CD14-positive monocyte (primary cell): ENCODE results near the gene MAPRE2. TPM values are rescaled to one million over a fixed set of nuclear protein-coding genes. Genes with fewer than 3 reads are reported as not detected.

ENCODE experiments used
- DNase-seq, 3 donors: peaks; one replicate each; pipeline ENCODE4 v3.0.0-alpha.2; 2011 to 2022
- H2AFZ ChIP-seq: 2 replicates; pipeline ENCODE4 v1.6.0; 2012; ENCODE audit warnings: mild to moderate bottlenecking, low read depth, low read length, inconsistent platforms; ENCODE audit not compliant: insufficient read depth, poor library complexity, severe bottlenecking
- H3K27ac ChIP-seq, 2 donors: 1 replicate in 1 of 2; 2 replicates in 1 of 2; pipeline ENCODE4 v1.5.1; 2012 to 2013; ENCODE audit warnings: low read length in 2 of 2, control low read depth in 1 of 2, inconsistent platforms in 1 of 2, low read depth in 1 of 2, mild to moderate bottlenecking in 1 of 2
- H3K27me3 ChIP-seq, 2 donors: one replicate each; pipeline versions ENCODE4 v1.6.0 to v1.6.1; 2011 to 2013; ENCODE audit warnings: low read length in 2 of 2; ENCODE audit not compliant: control insufficient read depth in 2 of 2, insufficient read depth in 2 of 2
- H3K36me3 ChIP-seq, 2 donors: replicated peaks in 1 of 2; 1 replicate in 1 of 2; 2 replicates in 1 of 2; pipeline versions ENCODE4 v1.5.1 to v1.6.1; 2012 to 2013; ENCODE audit warnings: low read length in 2 of 2, control low read depth in 1 of 2, inconsistent platforms in 1 of 2, mild to moderate bottlenecking in 1 of 2; ENCODE audit not compliant: insufficient read depth in 2 of 2, control insufficient read depth in 1 of 2
- H3K4me1 ChIP-seq, 2 donors: 1 replicate in 1 of 2; 2 replicates in 1 of 2; pipeline versions ENCODE4 v1.5.1 to v1.6.1; 2012 to 2013; ENCODE audit warnings: low read length in 2 of 2, control low read depth in 1 of 2, inconsistent platforms in 1 of 2, mild to moderate bottlenecking in 1 of 2, moderate library complexity in 1 of 2; ENCODE audit not compliant: insufficient read depth in 2 of 2, control insufficient read depth in 1 of 2
- H3K4me2 ChIP-seq: replicated peaks from 2 replicates; pipeline ENCODE3; 2012; ENCODE audit warnings: low read length, moderate library complexity, mild to moderate bottlenecking; ENCODE audit not compliant: poor library complexity, severe bottlenecking; ENCODE audit errors: extremely low read depth
- H3K4me3 ChIP-seq, 3 experiments: fragments of 200-600 bp in 1 of 3; sonication (generic) in 1 of 3; replicated peaks in 1 of 3; 1 replicate in 2 of 3; 2 replicates in 1 of 3; pipeline ENCODE4 v1.5.1; 2011 to 2013; ENCODE audit warnings: low read length in 3 of 3, mild to moderate bottlenecking in 3 of 3, control low read depth in 2 of 3, low read depth in 2 of 3, inconsistent platforms in 1 of 3, moderate library complexity in 1 of 3
- H3K79me2 ChIP-seq: 2 replicates; pipeline ENCODE4 v1.6.0; 2012; ENCODE audit warnings: mild to moderate bottlenecking, control low read depth, inconsistent platforms, low read length, moderate library complexity; ENCODE audit not compliant: insufficient read depth
- H3K9ac ChIP-seq: 2 replicates; pipeline ENCODE4 v1.6.0; 2017; ENCODE audit warnings: low read length, mild to moderate bottlenecking; ENCODE audit not compliant: insufficient read depth, poor library complexity, severe bottlenecking
- H3K9me3 ChIP-seq, 2 donors: replicated peaks in 1 of 2; 1 replicate in 1 of 2; 2 replicates in 1 of 2; pipeline versions ENCODE4 v1.5.1 to v1.6.1; 2012 to 2013; ENCODE audit warnings: low read length in 2 of 2, control low read depth in 1 of 2; ENCODE audit not compliant: control insufficient read depth in 1 of 2, insufficient read depth in 1 of 2
- H4K20me1 ChIP-seq: 2 replicates; pipeline ENCODE4 v1.6.0; 2012; ENCODE audit warnings: mild to moderate bottlenecking, low read length, control low read depth, moderate library complexity; ENCODE audit not compliant: insufficient read depth
- H3K27ac Mint-ChIP-seq, 7 donors: one replicate each; pipeline ENCODE4 v1.8.0; 2020; ENCODE audit warnings: mild to moderate bottlenecking in 7 of 7, mixed read lengths in 7 of 7, moderate library complexity in 6 of 7, inconsistent platforms in 2 of 7
- H3K27me3 Mint-ChIP-seq, 3 donors: one replicate each; pipeline ENCODE4 v1.8.0; 2021 to 2022; ENCODE audit warnings: low read depth in 3 of 3, mild to moderate bottlenecking in 3 of 3, mixed read lengths in 3 of 3, moderate library complexity in 3 of 3, inconsistent platforms in 1 of 3
- H3K36me3 Mint-ChIP-seq, 2 donors: one replicate each; pipeline ENCODE4 v1.8.0; 2020; ENCODE audit warnings: mixed read lengths in 2 of 2, inconsistent platforms in 1 of 2, mild to moderate bottlenecking in 1 of 2
- H3K4me1 Mint-ChIP-seq: one replicate; pipeline ENCODE4 v1.8.0; 2020; ENCODE audit warnings: mild to moderate bottlenecking, mixed read lengths
- H3K4me3 Mint-ChIP-seq, 2 donors: one replicate each; pipeline ENCODE4 v1.8.0; 2020; ENCODE audit warnings: mild to moderate bottlenecking in 2 of 2, mixed read lengths in 2 of 2, moderate library complexity in 1 of 2
- H3K9me3 Mint-ChIP-seq, 7 donors: one replicate each; pipeline ENCODE4 v1.8.0; 2020 to 2022; ENCODE audit warnings: mixed read lengths in 7 of 7, mild to moderate bottlenecking in 6 of 7, moderate library complexity in 6 of 7, inconsistent platforms in 2 of 7
- whole genome bisulfite sequencing: methylation state at CpG from one replicate; pipeline ENCODE4 v1.1.5; 2013; ENCODE audit warnings: missing lambda C conversion rate; ENCODE audit not compliant: insufficient coverage; 5-methylcytosine and 5-hydroxymethylcytosine counted together
- intact Hi-C, 2 donors: fragments of 100-400 bp; cut with micrococcal nuclease; formaldehyde crosslinking; loops; one replicate each; pipeline versions ENCODE4 v1.15.0 to v1.15.1; 2023
- polyA plus RNA-seq, 3 donors: library from polyadenylated mRNA; depleted of rRNA in 1 of 3; unstranded in 2 of 3; stranded (reverse) in 1 of 3; fragments of 300-500 nt in 2 of 3; fragments of >200 nt in 1 of 3; fragmentation: Illumina TruSeq in 2 of 3; gene quantifications; 1 replicate in 2 of 3; 2 replicates in 1 of 3; pipeline ENCODE4 v1.2.3, GENCODE V29; 2012 to 2021
- TF ChIP-seq, protein P1 (sequence below): fragments of 200-600 bp; IDR thresholded peaks from one replicate; pipeline ENCODE4 v1.8.0; 2022; ENCODE audit warnings: antibody characterized with exemption, mild to moderate bottlenecking

MAPRE2 gene
- polyA plus RNA-seq, 3 donors, result 22.0 to 48.1 (median 37.1) TPM

DNA sequence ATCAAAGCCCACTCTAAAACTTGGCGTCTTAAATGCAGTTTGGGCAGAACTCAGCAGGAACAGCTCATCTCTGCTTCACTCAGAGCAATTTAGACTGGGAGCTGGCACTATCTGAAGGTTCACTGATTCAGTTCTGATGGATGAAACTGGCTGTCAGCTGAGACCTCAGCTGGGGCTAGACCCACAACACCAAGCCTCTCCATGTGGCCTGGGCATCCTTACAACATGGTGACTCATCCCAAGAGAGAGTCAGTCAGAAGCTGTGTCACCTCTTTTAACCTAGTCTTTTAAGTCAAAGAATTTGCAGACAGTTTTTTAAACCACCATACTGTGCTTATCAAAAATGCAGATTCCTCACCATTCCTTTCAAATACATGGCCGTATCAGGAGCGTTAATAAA, 137.0 kb downstream of the MAPRE2 start:
- Histone ChIP-seq H3K27me3 (no peaks in the 10 kb centered on the region), H3K79me2 (no peaks in the 10 kb centered on the region), H2AFZ (no peak overlapping the region), H3K4me3 (no peak overlapping the region), H3K36me3 (no peaks in the 10 kb centered on the region), H3K9me3 (no peaks in the 10 kb centered on the region), H4K20me1 (no peaks in the 10 kb centered on the region), H3K4me2 (no peak overlapping the region), H3K9ac (no peak overlapping the region), H3K4me1 (peaks cover 4 to 9% of the 10 kb centered on the region in 2 donors), H3K27ac (no peak overlapping the region)
- peaks cover 0 to 2% (median 1%) of the 10 kb centered on the region in 3 donors for H3K27me3 Mint-ChIP-seq
- peaks cover 3% of the 10 kb centered on the region for H3K4me1 Mint-ChIP-seq
- no CpG with 5 or more reads among the region's 3 CpGs for WGBS
- DNase-seq, result no peak
- intact Hi-C loops, result no loop called here
- H3K4me3 Mint-ChIP-seq, result no peak overlapping the region
- H3K9me3 Mint-ChIP-seq, result peaks cover 0 to 5% (median 2%) of the 10 kb centered on the region in 7 donors
- H3K27ac Mint-ChIP-seq, result no peak overlapping the region
- TF ChIP-seq, protein P1, sequence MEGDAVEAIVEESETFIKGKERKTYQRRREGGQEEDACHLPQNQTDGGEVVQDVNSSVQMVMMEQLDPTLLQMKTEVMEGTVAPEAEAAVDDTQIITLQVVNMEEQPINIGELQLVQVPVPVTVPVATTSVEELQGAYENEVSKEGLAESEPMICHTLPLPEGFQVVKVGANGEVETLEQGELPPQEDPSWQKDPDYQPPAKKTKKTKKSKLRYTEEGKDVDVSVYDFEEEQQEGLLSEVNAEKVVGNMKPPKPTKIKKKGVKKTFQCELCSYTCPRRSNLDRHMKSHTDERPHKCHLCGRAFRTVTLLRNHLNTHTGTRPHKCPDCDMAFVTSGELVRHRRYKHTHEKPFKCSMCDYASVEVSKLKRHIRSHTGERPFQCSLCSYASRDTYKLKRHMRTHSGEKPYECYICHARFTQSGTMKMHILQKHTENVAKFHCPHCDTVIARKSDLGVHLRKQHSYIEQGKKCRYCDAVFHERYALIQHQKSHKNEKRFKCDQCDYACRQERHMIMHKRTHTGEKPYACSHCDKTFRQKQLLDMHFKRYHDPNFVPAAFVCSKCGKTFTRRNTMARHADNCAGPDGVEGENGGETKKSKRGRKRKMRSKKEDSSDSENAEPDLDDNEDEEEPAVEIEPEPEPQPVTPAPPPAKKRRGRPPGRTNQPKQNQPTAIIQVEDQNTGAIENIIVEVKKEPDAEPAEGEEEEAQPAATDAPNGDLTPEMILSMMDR, result no peak
- H3K36me3 Mint-ChIP-seq, result no peaks in the 10 kb centered on the region

DNA sequence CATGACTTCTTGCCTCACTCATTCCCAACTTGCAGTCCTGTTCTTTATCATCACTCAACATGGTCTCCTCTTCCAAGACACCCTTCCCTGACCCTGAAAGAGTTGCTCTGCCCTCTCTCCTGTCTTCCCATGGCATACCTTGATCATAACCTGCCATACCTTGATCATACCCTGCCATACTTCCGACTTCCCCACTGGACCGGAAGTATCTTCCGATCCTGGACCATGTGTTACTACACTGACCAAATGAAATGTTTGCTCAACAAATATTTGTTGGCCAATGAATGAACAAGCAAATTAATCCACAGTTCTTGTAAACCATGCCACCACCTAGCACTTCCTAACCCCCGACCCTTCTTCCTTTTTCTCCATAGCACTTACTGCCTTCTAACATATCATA, 138.7 kb downstream of the MAPRE2 start:
- Mint-ChIP-seq H3K9me3 (peaks cover 0 to 5% (median 2%) of the 10 kb centered on the region in 7 donors), H3K27ac (no peak overlapping the region), H3K27me3 (peaks cover 0 to 2% (median 1%) of the 10 kb centered on the region in 3 donors), H3K36me3 (no peaks in the 10 kb centered on the region), H3K4me3 (no peak overlapping the region), H3K4me1 (no peaks in the 10 kb centered on the region)
- no peak for DNase-seq
- Histone ChIP-seq H3K4me1 (peaks cover 0 to 4% of the 10 kb centered on the region in 2 donors), H3K36me3 (no peaks in the 10 kb centered on the region), H3K4me2 (no peak overlapping the region), H3K27ac (no peak overlapping the region), H3K9me3 (no peaks in the 10 kb centered on the region), H4K20me1 (no peaks in the 10 kb centered on the region), H3K79me2 (no peaks in the 10 kb centered on the region), H3K27me3 (no peaks in the 10 kb centered on the region), H3K9ac (no peak overlapping the region), H2AFZ (no peak overlapping the region), H3K4me3 (no peak overlapping the region)
- 54% methylated on average over 4 of the region's 4 CpGs for WGBS
- TF ChIP-seq, protein P1, result no peak
- intact Hi-C loops, result no loop called here
